NCI-H748 treated with DMSO at 0.1 percent for 48 hours (cell line): ENCODE data around the gene ARHGDIB.

ENCODE experiments used
- DNase-seq: peaks from one replicate; lab custom pipeline; 2025; lab: John Stamatoyannopoulos, UW

The ARHGDIB gene

DNA sequence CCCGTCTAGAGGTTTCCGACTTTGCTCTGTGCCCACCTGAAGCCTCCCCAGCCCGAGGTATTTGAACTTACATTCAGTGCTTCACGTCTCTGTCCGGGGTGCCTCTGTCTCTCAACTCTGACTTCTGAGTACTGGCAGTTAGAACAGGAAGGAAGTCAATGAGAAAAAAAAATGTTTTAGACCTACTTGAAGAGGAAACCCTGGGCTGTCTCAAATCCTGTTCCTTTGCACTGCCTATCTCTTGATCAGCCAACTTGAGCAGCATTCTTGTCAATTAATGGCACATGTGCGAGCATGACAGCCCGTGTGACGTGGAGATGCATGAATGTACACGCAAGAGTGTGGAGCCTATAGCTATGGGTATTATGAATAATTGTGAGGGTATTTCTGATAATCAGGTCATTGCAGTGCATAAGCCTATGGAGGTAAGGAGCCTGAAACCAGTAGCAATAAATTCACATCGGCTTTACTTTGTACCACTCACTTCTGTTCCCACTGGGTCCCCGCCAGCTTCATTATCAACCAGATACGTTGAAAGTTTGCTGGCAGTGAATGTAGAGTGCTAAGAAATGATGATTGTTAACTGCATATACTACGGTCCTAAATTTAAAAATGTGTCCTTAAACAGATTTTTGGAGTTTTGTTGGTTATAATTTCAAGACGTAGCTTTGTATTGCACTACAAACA is at the start of gene ARHGDIB:
Gene ARHGDIB, minus strand, starts transcription at position 136 of the 687 bp plus-strand sequence. CDS start 10,889 bp downstream, outside the sequence.
- DNase-seq, result no peak

DNA sequence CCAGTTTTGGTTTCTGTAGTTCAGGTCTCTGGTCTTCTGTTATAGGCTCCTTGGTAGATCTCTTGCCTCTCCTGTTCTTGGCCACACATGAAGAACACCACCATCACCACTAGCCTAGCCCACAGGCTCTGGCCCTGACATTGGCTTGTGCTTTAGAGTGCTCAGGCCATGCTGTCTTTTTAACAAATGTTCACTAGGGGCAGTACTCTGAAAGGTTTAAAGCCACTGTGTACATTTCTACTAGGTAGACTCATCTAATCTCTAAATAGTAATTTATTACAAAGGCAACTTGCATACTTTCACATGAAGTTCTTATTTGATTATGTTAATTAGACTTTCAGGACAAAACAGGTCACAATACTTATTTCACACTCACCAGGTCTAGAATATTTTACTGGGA is 49.8 kb upstream of the ARHGDIB start:
- no peak for DNase-seq

DNA sequence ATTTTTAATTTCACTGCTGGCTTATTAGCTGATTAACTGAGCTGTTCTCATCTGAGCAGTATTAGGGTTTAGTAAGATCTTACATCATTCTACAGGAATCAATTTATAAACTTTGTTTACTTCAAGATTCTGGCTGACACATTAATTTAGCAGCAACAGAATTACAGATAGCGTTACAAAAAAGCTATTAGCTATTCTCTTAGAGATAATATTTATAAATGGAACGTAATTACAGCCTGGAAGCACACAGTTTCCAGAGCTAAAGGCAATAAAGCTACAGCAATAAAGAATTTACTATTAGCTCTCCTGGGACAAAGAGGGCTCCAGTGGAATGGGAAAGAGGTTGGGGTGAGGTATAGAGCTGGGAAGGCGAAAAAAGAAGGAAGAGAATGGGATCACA is 46.1 kb upstream of the ARHGDIB start:
- no peak for DNase-seq

DNA sequence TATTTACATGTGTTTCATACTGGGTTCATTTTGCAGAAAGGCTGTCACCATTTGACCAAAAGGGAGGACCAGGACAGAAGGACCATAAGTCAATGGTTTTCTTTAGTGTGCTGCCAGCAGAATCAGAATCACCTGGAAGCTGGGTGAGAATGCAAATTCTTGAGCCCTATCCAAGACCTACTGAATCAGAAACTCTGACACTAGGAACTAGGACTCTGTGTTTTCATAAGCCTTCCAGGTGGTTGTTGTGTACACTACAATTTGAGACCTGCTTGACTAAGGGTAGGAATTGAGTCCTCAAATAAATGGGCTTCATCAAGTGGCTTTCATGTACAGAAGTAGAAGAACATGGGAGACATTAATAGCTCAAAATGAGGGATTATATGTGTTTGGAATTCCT is 43.7 kb upstream of the ARHGDIB start:
- no peak for DNase-seq

DNA sequence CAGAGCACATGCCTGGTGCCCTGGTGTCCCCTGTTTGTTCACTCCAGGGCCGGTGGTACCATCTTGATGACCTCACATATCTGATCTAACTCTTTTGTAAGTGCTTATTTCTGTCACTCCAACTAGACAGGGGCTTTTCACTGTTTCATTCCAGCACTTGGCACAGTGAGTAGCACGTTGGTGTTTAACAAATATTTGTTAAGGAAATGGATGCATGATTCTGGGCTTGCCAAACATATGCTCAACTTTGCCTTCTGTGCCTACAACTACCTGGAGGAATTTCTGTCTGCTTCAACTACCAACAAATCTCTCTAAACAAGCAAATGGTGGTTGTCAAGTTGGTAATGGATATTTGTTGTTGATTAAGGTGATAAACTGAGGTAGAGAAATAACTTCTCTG is 43.0 kb upstream of the ARHGDIB start:
- no peak for DNase-seq

DNA sequence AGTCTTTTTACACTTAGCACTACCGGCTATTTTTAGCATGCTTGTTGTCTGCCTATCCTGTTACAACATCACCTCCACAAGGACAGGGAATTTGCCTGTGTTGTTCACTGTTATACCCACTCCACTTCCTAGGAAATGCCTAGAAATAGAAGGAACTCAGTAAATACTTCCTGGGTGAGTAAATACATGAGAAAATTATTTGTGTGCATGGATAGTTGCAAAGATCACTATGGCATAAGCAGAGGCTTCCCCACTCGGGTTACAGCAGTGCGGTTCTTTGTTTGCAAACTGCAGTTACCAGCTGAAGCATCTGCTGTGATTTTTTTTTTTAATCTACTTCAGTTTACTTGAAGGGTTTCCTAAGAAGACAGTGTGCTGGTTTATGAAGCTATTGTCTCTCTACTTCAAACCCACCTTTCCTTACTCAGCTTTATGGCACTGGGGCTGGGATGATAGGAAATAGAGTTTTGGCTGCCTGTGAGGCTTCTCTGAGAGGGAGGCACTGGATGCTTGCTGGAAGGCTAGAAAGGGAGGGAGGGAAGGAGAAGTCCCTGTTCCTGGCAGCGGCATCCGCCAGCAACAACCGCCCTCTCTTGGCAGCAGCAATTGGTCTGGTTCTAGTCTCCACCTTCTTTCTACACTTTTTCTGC is 40.5 kb upstream of the ARHGDIB start:
- peak; percentile 0 for DNase-seq

DNA sequence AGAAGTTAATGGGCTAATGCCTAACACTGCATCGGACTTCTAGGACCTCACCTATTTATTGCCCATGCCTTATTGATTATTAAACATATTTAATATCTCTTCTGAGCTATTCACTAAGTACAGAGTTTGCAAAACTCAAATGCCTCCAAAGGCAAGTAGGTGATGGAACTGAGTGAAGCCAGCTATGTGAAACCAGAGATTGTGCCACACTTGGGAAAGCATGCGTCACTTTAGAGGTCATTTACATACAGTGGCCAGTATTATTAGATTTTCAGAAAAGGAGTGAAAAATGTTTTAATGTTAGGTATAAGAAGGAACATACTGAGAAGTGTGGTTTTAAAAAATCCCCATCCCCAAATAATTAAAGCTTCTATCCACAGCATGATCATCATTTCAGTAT is 39.2 kb upstream of the ARHGDIB start:
- no peak for DNase-seq

DNA sequence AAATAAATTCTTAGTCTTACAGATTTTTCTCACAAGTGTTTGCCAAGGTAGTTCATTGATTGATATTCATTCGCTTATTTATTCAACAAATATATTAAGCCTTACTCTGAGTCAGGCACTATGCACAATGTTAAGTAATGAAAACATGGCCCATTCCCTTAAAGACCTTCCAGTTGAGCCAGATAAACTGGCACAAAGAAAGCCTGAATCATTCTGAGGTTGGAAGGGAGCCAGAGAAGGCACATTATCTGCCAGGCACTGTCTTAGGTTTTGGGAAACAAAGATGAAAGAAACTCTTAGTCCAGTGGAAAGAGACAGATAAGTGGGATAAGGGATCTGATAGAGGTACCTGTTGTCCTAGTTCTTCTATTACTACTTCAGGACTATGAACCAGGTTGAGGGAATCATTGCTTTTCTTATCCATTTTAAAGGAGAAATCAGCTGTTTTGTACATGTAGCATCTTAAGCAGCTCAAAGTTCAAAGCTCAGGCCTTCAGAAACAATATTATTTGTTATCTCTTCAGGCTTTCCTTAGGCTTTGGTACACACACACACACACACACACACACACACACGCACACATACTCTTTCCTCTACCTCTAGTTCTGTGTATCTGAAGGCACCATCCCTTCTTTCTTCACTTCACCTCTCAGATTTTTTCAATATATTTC is 38.4 kb upstream of the ARHGDIB start:
- DNase-seq, result no peak

DNA sequence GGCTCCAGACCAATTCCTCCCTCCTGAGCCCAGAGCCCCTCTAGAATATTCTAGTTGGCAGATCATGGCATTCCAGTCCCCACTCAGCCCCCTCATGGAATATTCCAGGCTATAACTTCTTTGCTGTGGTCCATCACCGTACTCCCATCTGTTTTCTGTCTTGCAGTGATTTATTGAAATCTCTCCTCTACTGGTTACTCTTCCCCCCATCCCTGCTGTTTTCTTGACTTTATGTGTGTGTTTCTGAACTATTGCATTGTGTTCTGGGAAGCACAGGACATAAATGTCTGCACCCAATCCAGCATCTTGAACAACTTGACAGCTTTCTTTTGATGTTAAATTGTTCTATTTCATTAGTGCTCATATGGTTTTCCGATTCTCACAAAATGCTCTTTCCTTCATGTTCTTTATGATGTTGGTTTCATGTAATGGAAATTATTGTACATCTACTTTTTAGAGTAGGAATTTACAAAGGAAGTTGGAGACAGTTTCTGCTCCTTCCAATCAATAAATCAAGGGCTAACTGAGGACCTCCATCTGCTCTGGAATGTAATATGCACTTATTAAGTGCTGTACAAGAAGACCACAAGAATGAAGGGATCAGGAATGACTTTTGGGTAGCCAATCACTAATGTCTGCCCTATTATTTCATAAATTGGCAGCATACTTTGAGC is 37.8 kb upstream of the ARHGDIB start:
- DNase-seq, result no peak

DNA sequence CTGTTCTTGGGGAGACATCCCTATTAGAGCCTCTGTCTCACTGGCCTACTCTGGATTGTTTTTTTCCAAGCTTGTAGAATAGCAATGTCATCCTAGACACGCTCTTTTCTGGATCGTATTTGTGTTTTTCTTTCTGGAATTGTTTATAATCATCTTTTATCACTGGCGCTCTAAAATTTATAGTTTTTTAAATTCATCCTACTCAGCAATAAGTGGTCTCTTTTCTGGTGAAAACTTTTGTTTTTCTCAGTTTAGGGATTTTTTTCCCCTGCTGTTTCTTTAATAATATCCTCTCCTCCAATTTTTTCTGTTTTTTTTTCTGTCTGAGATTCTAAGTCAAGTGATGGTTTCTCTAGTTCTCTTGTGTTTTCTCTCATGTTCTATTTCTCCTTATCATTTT is 36.6 kb upstream of the ARHGDIB start:
- no peak for DNase-seq

DNA sequence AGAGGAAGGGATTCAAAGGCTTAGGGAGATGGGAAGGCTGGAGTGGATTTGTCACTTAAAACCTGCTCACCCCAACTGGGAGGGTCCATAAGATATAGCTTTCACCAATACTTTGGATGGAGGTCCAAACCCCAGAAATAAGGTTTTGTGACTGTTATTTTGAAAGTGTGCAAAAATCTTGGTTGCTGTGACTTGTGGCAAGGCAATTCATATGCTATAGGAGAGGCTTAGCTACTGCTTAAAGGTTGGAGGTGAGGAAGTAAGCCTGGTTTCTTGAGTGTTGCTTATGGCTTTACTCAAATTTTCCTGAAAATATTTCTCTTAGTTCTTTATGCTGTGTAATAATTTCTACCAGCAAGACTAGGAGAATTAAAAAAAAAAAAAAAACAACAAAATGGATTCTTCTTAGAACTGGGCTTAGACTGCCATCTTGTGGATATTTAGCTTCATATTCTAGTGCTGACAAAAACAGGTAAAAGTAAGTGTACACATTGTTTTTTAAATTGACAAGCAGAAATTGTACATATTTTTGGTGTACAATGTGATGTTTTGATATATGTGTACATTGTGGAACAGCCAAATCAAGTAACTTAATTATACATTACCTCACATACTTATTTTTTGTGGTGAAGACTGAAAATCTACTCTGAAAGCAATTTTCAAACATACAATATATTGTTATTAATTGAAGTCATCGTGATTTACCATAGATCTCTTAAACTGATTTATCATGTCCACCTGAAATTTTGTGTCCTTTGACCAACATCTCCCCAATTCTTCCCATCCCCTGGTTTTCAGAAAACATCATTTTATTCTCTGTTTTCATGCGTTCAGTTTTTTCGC is 34.4 kb upstream of the ARHGDIB start:
- DNase-seq, result peak; percentile 15

DNA sequence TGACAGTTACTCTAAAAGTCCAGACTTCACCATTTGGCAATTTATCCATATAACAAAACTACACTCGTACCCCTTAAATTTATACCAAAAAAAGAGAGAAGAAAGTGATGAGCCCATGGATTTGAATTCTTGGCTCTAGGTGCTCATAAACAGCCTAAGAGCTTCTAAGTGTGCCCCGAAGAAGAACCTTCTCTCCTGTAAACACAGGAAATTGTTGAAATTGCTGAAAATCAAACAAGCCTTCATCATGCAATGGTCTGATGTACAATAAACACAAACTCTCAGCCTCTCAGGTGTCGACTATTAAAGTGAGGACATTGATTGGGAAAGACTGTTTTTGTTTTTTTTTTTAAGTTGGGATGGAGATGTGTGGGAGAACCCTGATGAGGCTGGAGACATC is 33.2 kb upstream of the ARHGDIB start:
- no peak for DNase-seq

DNA sequence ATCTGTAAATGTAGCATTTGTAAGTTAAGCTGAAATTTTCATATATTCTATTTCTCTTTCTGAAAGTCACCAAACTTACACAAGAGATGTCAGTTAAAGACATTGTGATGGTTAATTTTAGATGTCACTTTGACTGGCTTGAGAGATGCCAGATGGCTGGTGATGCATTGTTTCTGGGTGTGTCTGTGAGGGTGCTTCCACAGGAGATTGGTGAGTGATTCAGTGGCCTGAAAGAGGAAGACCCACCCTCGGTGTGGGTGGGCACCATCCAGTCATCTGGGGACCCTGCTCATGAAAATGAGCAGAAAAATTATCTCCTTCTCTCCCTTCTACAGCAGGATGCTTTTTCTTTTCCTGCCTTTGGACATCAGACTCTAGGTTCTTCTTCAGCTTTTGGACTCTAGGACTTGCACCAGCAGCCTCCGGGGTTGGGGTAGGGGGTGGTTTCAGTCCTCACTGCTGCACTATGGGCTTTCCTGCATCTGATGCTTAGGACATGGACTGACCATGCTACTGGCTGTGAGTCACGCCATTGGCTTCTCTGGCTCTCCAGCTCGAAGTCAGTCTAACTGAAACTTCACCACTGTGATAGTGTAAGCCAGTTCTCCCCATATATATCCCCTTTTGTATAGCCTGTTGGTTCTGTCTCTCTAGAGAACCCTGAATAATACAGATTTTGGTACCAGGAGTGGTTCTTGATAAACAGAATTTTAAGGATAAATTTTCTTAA is 32.3 kb upstream of the ARHGDIB start:
- DNase-seq, result no peak

DNA sequence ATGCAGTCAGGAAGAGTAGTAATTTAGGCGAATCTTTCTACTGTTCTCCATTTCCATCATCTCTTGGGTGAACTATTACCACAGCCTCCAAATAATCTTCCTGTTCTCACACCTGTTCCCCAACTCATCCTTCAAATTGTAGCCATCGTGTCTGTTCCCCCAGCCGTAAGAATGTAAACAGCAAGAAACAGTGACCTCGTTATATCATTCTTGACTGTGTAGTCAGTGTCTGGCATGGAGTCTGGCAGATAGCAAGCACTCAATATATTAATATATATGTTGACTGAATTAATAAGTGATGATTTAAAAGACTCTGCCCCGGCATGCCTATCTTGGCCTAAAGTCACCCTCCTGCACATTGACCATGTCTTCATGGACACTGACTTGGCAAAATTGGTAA is 31.7 kb upstream of the ARHGDIB start:
- no peak for DNase-seq

DNA sequence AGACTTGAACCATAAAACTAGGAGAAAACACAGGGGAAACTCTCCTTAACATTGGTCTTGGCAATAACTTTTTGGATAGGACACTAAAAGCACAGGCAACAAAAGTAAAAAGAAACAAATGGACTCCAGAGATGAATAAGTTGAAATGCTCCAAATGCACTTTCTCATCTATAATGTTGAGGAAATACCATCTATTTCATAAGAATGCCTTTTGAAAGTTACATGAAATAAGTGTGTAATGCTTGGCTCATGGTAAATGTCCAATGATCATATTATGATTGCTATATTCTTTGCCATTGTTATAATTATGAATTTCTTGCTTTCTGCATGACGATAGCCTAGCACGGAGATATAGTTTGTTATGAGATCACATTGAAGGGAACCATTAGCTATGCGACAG is 31.3 kb upstream of the ARHGDIB start:
- DNase-seq, result no peak

DNA sequence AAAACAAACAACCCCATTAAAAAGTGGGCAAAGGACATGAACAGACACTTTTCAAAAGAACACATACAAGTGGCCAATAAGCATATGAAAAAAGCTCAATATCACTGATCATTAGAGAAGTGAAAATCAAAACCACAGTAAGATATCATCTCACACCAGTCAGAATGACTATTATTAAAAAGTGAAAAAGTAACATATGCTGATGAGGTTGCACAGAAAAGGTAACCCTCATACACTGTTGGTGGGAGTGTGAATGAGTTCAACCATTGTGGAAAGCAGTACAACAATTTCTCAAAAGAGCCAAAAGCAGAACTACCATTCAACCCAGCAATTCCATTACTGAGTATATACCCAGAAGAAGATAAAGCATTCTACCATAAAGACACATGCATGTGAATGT is 29.7 kb upstream of the ARHGDIB start:
- no peak for DNase-seq

DNA sequence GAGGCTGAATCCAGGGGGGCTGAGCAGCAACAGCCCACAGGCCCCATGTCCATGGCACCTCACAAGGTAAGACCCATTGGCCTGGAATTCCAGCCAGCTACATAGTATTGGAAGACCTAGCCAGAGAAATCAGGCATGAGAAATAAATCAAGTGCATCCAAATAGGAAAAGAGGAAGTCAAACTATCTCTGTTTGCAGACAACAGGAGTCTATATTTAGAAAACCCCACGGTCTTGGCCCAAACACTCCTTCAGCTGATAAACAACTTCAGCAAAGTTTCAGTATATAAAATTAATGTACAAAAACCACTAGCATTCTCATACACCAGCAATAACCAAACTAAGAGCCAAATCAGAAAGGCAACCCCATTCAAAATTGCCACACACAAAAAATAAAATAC is 28.4 kb upstream of the ARHGDIB start:
- DNase-seq, result no peak

DNA sequence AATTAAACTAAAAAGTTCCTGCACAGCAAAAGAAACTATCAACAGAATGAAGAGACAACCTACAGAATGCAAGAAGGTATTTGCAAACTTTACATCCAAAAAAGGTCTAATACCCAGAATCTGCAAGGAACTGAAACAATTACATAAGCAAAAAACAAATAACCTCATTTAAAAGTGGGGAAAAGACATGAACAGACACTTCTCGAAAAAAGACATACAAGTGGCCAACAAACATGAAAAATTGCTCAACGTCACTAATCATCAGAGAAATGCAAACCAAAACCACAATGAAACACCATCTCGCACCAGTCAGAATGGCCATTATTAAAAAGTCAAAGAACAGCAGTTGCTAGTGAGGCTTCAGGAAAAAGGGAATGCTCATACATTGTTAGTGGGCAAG is 26.6 kb upstream of the ARHGDIB start:
- no peak for DNase-seq

DNA sequence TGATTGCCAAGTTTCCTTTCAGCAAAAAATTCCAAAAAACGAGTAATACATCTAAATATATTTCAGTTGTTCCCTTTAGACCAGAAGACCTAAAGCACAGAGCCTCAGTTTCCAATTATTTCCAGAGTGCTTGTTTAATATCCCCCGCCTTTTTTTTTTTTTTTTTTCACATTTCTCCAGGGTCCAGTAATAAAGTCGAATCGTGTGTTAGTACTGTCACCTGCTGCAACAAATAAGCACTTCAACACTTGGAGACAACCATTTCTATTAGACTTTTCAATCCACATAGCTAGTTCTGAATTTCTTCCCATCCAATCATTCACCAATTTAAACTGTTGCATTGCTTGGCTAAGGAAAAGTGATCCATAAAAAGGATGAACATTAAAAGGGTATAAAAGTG is 25.0 kb upstream of the ARHGDIB start:
- no peak for DNase-seq

DNA sequence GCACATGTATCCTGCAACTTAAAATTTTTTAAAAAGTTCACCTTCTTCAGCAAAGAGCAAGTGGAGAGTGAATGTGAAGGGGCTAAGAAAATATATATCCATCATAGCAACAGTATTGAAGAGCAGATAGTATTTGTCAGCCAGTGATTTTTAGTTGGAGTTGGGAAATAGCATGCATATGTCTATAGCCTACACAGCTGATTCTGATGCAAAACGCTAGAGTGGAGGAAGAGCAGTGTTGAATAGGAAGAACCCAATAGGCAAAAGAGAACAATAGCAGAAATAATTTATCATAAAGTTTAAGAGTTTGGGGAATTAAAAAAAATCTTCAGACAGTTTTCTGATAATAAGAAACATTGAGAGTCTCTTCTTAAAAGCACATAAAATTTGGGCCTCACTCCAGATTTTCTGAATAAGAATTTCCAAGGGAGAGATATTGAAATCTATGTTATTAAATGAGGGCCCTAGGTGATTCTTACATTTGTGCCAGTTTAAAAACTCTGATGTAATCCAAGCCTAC is 23.4 kb upstream of the ARHGDIB start:
- no peak for DNase-seq

DNA sequence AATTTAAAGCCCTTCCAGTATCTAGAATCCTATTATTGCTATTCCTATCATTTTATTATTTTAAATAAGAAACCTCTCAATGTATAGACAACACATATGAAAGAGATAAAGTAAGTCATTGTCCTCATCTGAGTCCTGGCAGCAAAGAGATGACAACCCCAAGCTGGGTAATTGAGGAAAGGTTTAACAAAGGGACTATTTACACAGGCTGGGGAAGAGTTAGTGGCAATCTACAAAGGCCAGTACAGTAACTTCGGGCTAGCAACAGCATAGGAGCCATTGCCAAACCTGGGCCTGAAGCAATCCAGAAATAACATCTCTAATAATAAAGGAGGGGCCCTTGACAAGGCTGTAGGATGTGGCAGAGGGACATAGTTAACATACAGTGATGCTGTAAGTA is 22.6 kb upstream of the ARHGDIB start:
- DNase-seq, result no peak
